GM11168 (cell line): ENCODE data around the gene SMIM22.

ENCODE experiments used
- in situ Hi-C: fragments of 300-500 bp; cut with MboI; formaldehyde crosslinking; loops from one replicate; pipeline ENCODE4 v1.12.0; 2022; ENCODE audit warnings: low sequenced_read_pairs; ENCODE audit not compliant: unreplicated experiment

Gene SMIM22

DNA sequence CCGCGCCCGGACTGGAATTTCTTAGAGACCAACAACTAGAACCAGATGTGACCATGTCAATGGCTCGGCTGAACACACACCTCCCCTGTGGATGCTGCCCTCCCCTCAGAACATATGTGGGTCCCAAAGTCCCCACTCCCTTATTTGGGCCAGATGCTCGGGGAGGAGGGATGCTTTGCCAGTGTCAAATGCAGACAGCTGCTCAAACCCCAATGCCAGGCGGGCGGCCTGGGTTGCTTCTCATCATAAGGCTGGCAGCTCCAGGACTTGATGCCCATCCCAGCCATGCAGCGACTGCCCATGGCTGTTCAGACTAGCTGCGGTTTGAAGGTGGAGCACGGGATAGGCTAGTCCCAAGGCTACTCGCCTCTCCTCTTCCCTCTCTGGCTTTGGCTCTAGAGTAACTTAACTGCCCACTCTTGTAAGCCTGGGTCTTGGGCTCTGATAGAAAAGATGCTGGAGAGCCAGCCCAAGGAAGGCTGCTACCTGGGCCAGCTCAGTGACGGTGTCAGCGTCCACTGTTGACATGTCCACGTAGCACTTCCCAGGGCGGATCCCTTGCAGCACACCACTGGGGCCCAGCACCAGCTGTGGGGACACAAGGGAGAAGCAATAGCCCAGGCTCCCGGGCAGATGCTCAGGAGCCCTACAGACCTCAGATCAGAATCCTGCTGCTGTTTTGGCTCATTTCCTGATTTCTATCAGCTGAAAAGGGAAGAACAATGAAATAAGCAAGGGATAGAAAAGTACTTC, 18.3 kb downstream of the SMIM22 start:
- in situ Hi-C loops: no loop called here

DNA sequence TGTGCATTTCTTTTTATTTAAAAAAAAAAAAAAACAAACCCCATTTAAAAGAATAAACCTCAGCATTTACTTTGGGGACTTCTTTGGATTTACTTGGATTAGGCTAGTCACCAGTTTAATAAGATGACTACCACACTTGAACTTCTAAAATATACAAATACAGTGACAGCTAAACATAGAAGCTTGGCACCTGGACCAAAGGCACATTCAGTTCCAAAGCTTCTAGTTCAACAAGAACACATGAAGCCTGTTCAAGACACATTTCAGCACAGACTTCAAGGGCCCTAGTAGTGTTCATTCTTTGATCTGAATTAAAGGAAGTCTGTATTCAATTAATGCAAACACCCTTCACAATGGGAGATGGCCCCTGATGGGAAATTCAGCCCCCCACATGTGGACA, 18.9 kb downstream of the SMIM22 start:
- in situ Hi-C loops: no loop called here

DNA sequence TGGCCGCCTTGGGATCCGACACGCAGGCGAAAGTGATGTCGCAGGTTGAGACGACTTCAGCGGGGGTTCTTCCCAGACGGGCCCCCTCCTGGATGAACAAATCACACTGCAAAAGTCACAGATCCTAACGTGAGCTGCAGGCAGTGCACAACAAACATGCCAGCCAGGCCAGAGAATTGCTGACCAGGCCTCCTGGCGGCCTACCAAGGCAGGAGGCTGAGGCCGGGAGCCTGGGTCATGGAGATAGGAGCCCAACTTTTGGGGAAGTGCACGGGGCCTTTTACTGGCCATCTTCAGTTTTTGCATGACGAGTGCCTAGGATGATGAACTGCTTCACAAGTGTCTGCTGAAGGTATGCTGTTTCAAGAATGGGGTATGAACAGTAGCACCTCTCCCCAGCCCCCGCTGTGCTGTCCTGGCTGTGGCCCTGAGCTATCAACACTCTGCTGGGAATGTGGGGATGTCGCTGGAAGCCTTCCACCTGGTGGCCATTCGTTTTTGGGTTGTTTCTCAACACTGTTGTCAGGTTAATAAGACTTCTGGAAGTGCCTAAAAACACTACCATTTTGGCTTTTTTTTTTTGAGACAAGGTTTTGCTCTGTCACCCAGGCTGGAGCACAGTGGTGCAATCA, 19.5 kb downstream of the SMIM22 start:
- in situ Hi-C loops: no loop called here

DNA sequence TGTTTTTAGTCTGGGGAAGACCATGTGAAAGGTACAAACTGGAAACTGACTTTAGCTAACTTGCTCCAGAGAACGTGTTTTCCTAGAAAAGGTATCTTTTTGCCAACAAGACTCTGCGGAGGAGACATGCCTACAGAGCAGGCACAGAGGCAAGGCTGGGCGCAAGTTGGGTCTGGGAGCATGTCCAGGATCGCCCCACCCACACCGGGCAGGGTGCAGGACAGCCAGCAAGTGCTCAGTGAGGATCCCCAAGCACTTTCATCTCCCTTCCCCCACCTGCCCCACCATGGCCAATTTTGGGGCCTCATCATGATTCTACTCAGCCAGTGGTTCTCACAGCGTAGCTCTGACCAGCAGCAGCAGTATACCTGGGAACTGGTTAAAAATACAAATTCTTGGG, 25.5 kb downstream of the SMIM22 start:
- in situ Hi-C loops: no loop called here

DNA sequence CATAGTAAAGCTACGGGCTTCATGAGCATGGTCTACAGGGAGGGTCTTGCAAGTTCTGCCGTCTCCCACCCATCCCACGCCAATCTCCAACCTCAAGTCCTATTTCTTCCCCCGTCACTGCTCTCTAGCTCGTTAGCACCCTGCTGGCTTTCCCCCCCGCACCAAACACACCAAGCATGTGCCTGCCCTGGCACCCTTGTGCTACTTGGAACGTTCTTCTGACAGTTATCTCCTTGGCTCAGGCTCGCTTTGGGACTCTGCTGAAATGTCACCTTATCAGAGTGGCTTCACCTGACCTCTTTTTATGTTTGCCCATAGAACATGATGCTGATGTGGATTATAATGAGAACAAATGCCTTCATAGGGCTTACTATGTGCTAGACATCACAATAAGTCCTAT, 30.0 kb downstream of the SMIM22 start:
- in situ Hi-C loops: no loop called here

DNA sequence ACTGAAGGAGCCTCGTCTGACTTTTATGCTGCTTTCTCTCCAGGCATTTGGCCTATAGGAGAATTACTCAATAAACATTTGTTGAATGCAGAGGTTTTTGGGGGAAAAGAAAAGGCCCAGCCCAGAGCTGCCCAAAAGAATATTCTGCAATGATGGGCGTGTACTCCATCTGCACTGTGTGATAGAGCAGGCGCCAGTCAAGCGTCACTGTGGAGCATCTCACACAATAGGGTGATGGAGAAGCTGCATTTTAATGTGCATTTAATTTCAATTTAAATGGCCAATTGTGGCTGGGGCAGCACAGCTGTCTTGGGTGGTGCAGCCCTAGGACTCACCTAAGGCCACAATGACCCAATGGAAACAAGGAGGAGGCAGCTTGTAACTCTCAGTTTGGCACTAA, 31.4 kb downstream of the SMIM22 start:
- in situ Hi-C loops: no loop called here

DNA sequence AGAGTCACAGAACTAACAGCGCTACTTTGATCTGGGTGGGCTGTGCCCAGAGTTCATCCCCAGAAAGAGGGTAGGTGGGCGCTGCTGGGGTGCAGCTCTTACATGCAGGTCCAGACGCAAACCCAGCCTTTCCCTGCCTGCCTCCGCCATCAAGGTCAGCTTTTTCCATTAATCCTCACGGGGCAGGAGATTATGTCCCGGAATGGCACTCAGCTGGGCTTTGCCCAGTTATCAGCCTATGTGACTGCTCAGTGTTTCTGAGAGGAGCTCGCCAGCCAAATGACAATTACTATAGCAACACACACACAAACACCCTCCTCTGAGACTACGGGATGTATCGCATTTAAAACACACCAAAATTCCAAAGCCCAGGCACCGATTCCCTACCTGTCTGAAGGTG, 31.8 kb downstream of the SMIM22 start:
- in situ Hi-C loops: no loop called here

DNA sequence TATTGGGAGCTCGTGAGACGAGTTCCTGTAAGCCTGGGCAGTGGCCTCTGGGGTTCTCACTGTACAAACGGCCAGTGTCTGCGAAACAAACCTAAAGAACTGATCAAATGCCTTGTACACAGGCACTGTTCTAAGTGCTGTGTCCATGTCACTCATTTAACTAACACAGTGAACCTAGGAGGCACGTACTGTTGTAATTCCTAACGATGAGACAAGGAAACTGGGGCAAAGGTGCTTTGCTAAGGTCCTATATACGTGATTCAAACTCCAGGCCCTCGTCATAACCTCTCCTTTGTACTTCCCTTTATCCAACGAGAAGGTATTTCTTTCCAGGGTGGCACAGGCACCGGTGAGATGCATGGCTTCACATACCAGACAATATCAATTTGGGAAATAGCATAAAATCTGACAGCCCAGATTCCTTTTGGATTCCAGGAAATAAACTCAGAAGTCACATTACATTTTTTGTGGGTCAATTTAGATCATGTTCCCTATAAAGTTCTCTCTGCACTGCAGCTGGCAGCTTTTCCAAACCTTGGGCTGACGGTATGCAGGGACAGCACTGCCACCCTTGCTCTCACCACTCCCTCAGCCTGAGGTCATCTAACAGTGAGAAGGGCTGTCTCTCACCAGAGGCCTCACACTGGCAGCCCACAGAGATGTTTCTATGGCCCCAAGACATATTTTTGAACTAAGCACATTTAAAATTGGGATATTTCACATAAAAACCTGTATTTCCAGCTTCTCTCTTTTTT, 33.6 kb downstream of the SMIM22 start:
- in situ Hi-C loops: no loop called here

DNA sequence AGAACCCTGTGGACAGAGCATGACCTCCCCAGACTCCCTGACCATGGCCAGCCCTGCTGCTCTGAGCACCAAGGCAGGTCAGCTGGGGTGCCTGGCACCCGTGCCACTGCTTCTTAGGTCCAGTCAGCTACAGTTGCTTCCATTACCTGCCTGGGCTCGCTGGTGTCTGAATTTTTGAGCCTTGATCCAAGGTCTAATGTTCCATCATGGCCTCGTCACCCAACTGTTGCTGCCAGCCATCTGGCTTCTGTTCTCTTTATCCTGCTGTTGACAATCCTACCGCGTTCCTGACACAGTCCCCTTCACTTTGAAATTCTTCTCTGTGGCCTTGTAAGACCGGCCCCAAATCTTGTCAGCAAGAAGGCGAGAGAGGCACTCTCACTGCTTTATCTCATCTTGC, 35.2 kb downstream of the SMIM22 start:
- in situ Hi-C loops: no loop called here

DNA sequence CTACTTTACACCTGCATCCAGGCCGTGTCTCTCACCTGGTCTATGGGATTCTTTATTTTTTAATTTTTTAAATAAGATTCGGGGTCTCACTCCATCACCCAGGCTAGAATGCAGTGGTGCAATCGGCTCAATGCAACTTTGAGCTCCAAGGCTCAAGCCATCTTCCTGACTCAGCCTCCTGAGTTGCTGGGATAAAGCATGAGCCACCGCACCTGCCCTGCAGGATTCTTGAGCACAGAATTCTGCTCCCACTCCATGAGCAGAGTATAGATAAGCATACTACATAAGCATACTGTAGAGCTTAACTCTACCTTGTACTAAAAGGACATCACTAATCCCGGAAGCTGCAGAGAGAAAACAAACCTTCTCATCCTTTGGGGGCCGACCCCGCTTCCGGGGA, 36.4 kb downstream of the SMIM22 start:
- in situ Hi-C loops: no loop called here

DNA sequence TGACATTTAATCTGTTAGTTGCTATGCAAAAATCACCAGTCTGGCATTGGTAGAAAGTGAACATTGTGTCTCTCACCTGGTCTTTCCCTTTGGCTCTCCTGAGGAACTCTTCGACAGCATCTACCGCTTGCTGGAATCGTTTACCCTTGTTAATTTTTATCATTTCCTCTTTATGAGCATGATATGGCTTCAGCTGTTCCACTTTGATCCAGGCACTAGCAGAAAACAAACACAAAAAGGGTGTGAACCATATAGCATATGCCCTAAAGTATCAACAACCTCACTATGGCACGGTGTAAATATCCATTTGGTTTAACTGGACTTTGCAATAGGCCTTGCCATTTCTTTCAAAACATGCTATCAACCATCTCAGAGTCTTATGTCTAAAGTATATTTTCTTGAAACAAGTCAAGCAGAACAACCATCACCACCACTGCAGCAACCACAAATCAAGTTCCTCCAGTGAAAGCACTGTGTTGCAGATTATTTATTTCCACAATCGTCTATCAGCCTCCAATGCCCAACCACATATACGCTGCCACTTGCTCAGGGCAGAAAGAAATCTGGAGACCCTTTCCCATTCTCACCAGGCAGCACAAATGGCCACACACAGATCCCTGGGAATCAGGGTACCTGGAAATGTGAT, 37.7 kb downstream of the SMIM22 start:
- in situ Hi-C loops: no loop called here

DNA sequence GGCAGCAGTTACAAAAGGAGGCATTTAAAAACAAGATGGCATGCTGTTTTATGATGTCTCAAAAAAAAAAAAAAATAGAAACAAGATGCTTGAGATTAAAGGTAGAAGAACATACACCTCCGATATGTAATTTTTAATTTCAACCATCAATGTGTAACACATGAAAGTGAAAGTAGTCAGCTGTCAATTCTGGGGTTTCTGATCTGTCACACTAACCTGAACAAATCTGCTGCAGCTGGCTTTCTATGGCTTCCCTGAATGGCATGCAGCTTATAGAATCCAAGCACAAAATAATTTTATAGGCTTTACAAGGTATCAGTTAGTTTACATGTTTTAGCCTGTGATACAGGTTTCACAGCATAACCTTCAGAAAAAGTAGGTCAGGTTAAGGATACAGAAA, 38.4 kb downstream of the SMIM22 start:
- in situ Hi-C loops: no loop called here

DNA sequence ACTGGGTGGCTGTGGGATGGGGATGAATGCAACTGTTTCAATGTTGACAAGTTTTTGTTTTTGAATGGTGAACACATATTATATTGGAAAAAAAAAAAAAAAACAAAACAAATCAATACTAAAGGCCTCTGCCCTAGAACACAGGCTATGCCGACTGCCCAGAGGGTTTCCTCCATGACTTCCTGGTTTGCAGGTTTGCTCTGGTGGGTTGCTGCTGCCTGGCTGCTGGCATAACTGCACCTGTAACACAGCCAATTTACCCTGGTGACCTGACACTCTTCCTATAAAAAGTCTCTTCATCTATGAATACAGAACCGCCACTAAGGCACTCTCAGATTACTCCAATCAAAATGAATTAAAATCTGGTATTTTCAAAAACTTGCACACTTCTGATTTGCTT, 41.6 kb downstream of the SMIM22 start:
- in situ Hi-C loops: no loop called here

DNA sequence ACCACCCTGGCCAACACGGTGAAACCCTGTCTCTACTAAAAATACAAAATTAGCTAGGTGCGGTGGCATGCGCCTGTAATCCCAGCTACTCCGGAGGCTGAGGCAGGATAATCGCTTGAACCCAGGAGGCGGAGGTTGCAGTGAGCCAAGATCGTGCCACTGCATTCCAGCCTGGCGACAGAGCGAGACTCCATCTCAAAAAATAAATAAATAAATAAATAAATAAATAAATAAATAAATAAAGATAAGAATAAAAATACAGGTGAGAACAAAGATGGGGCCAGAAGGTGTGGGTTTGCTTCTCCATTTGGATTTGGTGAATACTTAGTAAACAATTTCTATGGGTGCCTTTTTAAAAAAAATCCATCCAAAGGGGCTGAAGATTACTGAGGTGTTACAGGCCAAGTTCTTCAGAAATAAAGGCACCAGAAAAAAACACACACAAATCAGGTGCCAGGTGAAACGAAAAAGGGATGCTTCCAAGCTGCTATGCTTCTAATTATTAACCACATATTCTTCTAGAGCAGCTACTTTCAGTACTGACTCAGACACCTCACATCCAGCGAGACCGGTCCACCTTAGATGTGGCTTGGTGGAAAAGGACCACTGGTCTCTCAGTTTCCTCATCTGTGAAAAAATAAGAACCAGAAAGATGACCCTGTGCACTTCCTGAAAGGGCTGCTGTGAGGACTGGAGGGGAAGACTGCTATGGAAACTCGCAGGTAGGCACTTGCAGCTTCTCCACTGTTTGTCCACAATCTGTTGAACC, 42.7 kb downstream of the SMIM22 start:
- in situ Hi-C loops: no loop called here

DNA sequence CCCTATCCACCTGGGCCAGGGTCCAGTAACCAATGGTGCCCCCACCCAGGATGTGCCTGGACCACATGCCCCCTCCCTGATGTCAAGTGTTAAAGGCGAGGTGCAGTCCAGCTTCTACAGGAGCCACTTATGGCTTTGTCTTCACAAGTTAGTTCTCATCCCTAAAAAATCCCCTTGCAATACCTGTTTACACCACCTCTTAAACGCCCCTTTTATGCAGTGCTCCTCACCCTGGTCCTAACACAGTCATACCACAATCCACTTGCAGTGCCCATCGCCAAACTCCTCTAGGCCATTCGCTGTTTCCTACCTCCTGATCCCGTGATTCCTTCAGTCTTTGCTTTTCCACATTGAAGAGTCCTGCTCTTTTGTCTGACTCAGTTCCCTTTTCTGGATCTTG, 44.8 kb downstream of the SMIM22 start:
- in situ Hi-C loops: no loop called here

DNA sequence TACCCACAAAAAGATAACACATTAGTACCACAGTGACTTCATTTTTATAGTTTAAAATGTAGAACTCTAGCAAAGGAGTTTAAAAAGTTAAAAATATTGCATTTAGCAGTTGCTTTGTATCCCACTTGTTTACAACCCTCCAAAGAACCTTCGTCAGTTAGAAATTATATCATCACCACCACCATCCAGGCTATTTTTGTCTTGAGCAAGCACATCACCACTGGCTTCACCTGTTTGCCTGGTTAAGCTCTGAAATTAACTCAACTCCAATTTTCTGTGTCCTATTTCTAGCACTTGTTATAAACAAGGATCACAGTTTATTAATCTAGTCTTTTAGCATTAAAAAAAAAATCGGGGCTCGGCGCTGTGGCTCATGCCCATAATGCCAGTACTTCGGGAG, 45.8 kb downstream of the SMIM22 start:
- in situ Hi-C loops: no loop called here
